Measurements from ENCODE around the gene ABCC5.

ABCC5 gene

GRCh38 chr3:183951459-183951858 lies 66.2 kb downstream of the ABCC5 start:
- TF ChIP-seq, protein P1, sequence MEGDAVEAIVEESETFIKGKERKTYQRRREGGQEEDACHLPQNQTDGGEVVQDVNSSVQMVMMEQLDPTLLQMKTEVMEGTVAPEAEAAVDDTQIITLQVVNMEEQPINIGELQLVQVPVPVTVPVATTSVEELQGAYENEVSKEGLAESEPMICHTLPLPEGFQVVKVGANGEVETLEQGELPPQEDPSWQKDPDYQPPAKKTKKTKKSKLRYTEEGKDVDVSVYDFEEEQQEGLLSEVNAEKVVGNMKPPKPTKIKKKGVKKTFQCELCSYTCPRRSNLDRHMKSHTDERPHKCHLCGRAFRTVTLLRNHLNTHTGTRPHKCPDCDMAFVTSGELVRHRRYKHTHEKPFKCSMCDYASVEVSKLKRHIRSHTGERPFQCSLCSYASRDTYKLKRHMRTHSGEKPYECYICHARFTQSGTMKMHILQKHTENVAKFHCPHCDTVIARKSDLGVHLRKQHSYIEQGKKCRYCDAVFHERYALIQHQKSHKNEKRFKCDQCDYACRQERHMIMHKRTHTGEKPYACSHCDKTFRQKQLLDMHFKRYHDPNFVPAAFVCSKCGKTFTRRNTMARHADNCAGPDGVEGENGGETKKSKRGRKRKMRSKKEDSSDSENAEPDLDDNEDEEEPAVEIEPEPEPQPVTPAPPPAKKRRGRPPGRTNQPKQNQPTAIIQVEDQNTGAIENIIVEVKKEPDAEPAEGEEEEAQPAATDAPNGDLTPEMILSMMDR (conservative IDR thresholded peaks at IDR 0.05; ENCODE audit: low read depth) = no peak
- ChIA-PET POLR2A (ENCODE audit: low non-redundant PET) (no interaction called here), CTCF (no interaction called here)
- H3K27ac ChIP-seq = no peak overlapping the region
- no peak for DNase-seq (ENCODE audit: low spot score)

DNA sequence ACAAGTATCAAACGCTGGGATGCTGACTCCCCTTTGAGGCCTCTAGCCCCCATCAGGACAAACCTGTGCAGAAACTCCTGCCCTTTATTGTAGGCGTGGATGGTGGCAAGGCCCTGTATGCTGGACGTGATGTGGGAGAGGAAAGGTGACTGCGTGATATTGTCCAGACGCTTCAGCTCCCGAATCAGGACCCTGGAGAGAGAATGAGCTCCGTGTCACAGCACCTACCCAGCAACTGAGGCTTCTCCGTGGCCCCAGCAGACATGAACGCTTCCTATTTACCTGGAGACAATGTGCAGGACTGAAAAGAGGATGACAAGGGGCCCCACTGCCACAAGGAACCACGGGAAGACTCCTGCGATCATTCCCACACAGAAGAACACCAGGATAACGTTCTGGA lies 68.0 kb downstream of the ABCC5 start:
- no peak overlapping the region for H3K27ac ChIP-seq
- no peak for DNase-seq (ENCODE audit: low spot score)
- CTCF ChIA-PET = no interaction called here
- POLR2A ChIA-PET (ENCODE audit: low non-redundant PET) = no interaction called here
- TF ChIP-seq, protein P1 (conservative IDR thresholded peaks at IDR 0.05; ENCODE audit: low read depth) = no peak

DNA sequence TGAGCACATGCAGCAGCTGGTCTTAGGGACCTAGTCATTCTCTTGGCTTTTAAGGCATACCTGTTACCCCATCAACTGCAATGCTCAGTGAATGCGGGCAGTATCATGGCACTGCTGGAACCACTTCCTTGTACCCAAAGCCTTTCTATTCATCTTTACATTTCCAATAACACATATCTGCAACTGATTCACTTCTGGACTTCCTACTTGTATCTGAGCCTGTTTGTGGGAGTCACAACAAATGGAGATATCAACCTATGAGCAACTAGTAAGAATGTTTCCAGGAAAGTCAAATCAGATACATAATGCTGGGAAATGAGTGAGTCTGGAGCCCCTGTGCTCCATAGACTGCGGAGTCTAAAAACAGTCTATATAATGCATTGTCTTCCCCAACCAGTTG lies 71.6 kb downstream of the ABCC5 start:
- TF ChIP-seq, protein P1 (conservative IDR thresholded peaks at IDR 0.05; ENCODE audit: low read depth) = no peak
- CTCF ChIA-PET = no interaction called here
- no peak overlapping the region for H3K27ac ChIP-seq
- DNase-seq (ENCODE audit: low spot score) = no peak
- POLR2A ChIA-PET (ENCODE audit: low non-redundant PET) = no interaction called here

GRCh38 chr3:183944775-183945174 lies 72.9 kb downstream of the ABCC5 start:
- DNase-seq (ENCODE audit: low spot score) = no peak
- ChIA-PET POLR2A (ENCODE audit: low non-redundant PET) (no interaction called here), CTCF (no interaction called here)
- H3K27ac ChIP-seq = no peak overlapping the region
- TF ChIP-seq, protein P1 (conservative IDR thresholded peaks at IDR 0.05; ENCODE audit: low read depth) = no peak

GRCh38 chr3:183943739-183944138 lies 73.9 kb downstream of the ABCC5 start:
- H3K27ac ChIP-seq = no peak overlapping the region
- TF ChIP-seq, protein P1 (conservative IDR thresholded peaks at IDR 0.05; ENCODE audit: low read depth) = no peak
- ChIA-PET POLR2A (ENCODE audit: low non-redundant PET) (no interaction called here), CTCF (interaction anchor here (0.6 kb wide), 1 partner anchor 38 kb away, joined by 3 read pairs; no protein-coding TSS in a partner anchor)
- DNase-seq (ENCODE audit: low spot score) = no peak

- no peak for DNase-seq (ENCODE audit: low spot score)
These were observed 76.5 kb downstream of the ABCC5 start for GRCh38 chr3:183941216-183941615.

More at GRCh38 chr3:183941216-183941615, 76.5 kb downstream of the ABCC5 start:
- POLR2A ChIA-PET (ENCODE audit: low non-redundant PET) = no interaction called here
- TF ChIP-seq, protein P1 (conservative IDR thresholded peaks at IDR 0.05; ENCODE audit: low read depth) = no peak
- CTCF ChIA-PET = no interaction called here
- no peak overlapping the region for H3K27ac ChIP-seq

Data from RWPE1 (cell line).